PC-3 (cell line): Measurements from ENCODE around the gene ST8SIA5.

Experiments used
- EZH2 ChIP-seq: fragments of 300-600 bp; sonication (generic); IDR thresholded peaks from one replicate; pipeline ENCODE4 v1.6.1; 2017; ENCODE audit warnings: antibody characterized with exemption, mild to moderate bottlenecking, low read length; ENCODE audit not compliant: unreplicated experiment
- TF ChIP-seq, protein P1 (sequence below): fragments of 300-600 bp; sonication (generic); conservative IDR thresholded peaks from 2 replicates; pipeline ENCODE4 v1.5.1; 2017; ENCODE audit warnings: antibody characterized with exemption, low read depth, mild to moderate bottlenecking, low read length

DNA sequence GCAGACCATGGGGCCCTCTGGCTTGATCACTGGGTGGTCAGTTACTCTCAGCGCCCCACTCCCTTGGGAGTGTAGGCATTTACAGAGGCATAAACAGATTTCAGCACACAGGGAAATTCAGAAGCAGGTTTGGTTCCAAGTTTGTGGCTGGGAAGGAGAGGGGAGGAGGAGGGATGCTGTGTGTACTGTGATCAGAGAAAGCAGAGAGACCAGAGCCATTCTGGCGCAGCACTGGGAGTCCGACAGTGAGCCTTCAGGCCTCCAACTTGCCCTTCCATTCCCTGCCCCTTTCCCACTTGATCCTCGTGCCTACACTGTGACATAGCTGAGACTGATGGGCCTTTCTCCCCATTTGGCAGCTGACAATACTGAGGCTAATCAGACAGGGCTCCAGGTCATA lies 52.0 kb downstream of the ST8SIA5 start:
- TF ChIP-seq, protein P1, sequence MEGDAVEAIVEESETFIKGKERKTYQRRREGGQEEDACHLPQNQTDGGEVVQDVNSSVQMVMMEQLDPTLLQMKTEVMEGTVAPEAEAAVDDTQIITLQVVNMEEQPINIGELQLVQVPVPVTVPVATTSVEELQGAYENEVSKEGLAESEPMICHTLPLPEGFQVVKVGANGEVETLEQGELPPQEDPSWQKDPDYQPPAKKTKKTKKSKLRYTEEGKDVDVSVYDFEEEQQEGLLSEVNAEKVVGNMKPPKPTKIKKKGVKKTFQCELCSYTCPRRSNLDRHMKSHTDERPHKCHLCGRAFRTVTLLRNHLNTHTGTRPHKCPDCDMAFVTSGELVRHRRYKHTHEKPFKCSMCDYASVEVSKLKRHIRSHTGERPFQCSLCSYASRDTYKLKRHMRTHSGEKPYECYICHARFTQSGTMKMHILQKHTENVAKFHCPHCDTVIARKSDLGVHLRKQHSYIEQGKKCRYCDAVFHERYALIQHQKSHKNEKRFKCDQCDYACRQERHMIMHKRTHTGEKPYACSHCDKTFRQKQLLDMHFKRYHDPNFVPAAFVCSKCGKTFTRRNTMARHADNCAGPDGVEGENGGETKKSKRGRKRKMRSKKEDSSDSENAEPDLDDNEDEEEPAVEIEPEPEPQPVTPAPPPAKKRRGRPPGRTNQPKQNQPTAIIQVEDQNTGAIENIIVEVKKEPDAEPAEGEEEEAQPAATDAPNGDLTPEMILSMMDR = no peak
- TF ChIP-seq EZH2 = no peak
